ENCODE data around the gene EPN2. TPM values are rescaled to one million over a fixed set of nuclear protein-coding genes. Genes with fewer than 3 reads are reported as not detected.

EPN2 gene
- total and polyA plus RNA-seq, 4 donors, result 46.6 to 114 (median 84.0) TPM

GRCh38 chr17:19381361-19381740, 144.2 kb downstream of the EPN2 start:
- DNase-seq (ENCODE audit: low read depth in 4 of 6, low spot score in 6 of 6), result no peak
- Histone ChIP-seq H3K27me3 (ENCODE audit: control insufficient read depth, insufficient read depth, low read length) (no peaks in the 10 kb centered on the region), H3K4me3 (ENCODE audit: low read depth, low read length) (no peak overlapping the region), H3K36me3 (ENCODE audit: control insufficient read depth, insufficient read depth, low read length) (peaks cover 67% of the 10 kb centered on the region), H3K9me3 (ENCODE audit: control insufficient read depth, insufficient read depth, low read length) (no peaks in the 10 kb centered on the region), H3K4me1 (ENCODE audit: control insufficient read depth, insufficient read depth, low read length) (peaks cover 52% of the 10 kb centered on the region), H3K27ac (ENCODE audit: low read depth, low read length) (no peak overlapping the region)
- WGBS (ENCODE audit: insufficient coverage), result 95% methylated on average over 7 of the region's 7 CpGs

GRCh38 chr17:19381741-19382444, 144.7 kb downstream of the EPN2 start:
- no peak for DNase-seq (ENCODE audit: low read depth in 4 of 6, low spot score in 6 of 6)
- no peak overlapping the region for H3K4me3 ChIP-seq (ENCODE audit: low read depth, low read length)
- peaks cover 67% of the 10 kb centered on the region for H3K36me3 ChIP-seq (ENCODE audit: control insufficient read depth, insufficient read depth, low read length)
- H3K9me3 ChIP-seq (ENCODE audit: control insufficient read depth, insufficient read depth, low read length), result no peaks in the 10 kb centered on the region
- no peak overlapping the region for H3K27ac ChIP-seq (ENCODE audit: low read depth, low read length)
- no peaks in the 10 kb centered on the region for H3K27me3 ChIP-seq (ENCODE audit: control insufficient read depth, insufficient read depth, low read length)
- 91% methylated on average over 29 of the region's 31 CpGs for WGBS (ENCODE audit: insufficient coverage)
- H3K4me1 ChIP-seq (ENCODE audit: control insufficient read depth, insufficient read depth, low read length), result peaks cover 52% of the 10 kb centered on the region

GRCh38 chr17:19382531-19383444, 145.6 kb downstream of the EPN2 start:
- no peak overlapping the region for H3K27ac ChIP-seq (ENCODE audit: low read depth, low read length)
- DNase-seq (ENCODE audit: low read depth in 4 of 6, low spot score in 6 of 6), result no peak
- H3K9me3 ChIP-seq (ENCODE audit: control insufficient read depth, insufficient read depth, low read length), result no peaks in the 10 kb centered on the region
- H3K4me3 ChIP-seq (ENCODE audit: low read depth, low read length), result no peak overlapping the region
- WGBS (ENCODE audit: insufficient coverage), result 88% methylated on average over 11 of the region's 13 CpGs
- H3K4me1 ChIP-seq (ENCODE audit: control insufficient read depth, insufficient read depth, low read length), result peaks cover 60% of the 10 kb centered on the region
- no peaks in the 10 kb centered on the region for H3K27me3 ChIP-seq (ENCODE audit: control insufficient read depth, insufficient read depth, low read length)
- peaks cover 67% of the 10 kb centered on the region for H3K36me3 ChIP-seq (ENCODE audit: control insufficient read depth, insufficient read depth, low read length)

- Histone ChIP-seq H3K36me3 (ENCODE audit: control insufficient read depth, insufficient read depth, low read length) (peaks cover 66% of the 10 kb centered on the region), H3K4me1 (ENCODE audit: control insufficient read depth, insufficient read depth, low read length) (peaks cover 65% of the 10 kb centered on the region), H3K9me3 (ENCODE audit: control insufficient read depth, insufficient read depth, low read length) (no peaks in the 10 kb centered on the region), H3K27ac (ENCODE audit: low read depth, low read length) (peak overlapping the region; percentile 4), H3K27me3 (ENCODE audit: control insufficient read depth, insufficient read depth, low read length) (no peaks in the 10 kb centered on the region), H3K4me3 (ENCODE audit: low read depth, low read length) (no peak overlapping the region)
- DNase-seq (ENCODE audit: low read depth in 4 of 6, low spot score in 6 of 6), result no peak
- 93% methylated on average over 6 of the region's 6 CpGs for WGBS (ENCODE audit: insufficient coverage)
Measured at GRCh38 chr17:19383681-19384470, 146.7 kb downstream of the EPN2 start.

- Histone ChIP-seq H3K4me3 (ENCODE audit: low read depth, low read length) (no peak overlapping the region), H3K4me1 (ENCODE audit: control insufficient read depth, insufficient read depth, low read length) (peaks cover 55% of the 10 kb centered on the region), H3K27me3 (ENCODE audit: control insufficient read depth, insufficient read depth, low read length) (no peaks in the 10 kb centered on the region), H3K9me3 (ENCODE audit: control insufficient read depth, insufficient read depth, low read length) (no peaks in the 10 kb centered on the region), H3K36me3 (ENCODE audit: control insufficient read depth, insufficient read depth, low read length) (peaks cover 58% of the 10 kb centered on the region), H3K27ac (ENCODE audit: low read depth, low read length) (peak overlapping the region; percentile 4)
- peak in 2 of 6 donors; percentile 68 to 82 for DNase-seq (ENCODE audit: low read depth in 4 of 6, low spot score in 6 of 6)
- WGBS (ENCODE audit: insufficient coverage), result 62% methylated on average over 15 of the region's 16 CpGs
Measured at GRCh38 chr17:19384723-19385391, 147.7 kb downstream of the EPN2 start.

GRCh38 chr17:19385521-19385983, 148.4 kb downstream of the EPN2 start:
- Histone ChIP-seq H3K4me1 (ENCODE audit: control insufficient read depth, insufficient read depth, low read length) (peaks cover 55% of the 10 kb centered on the region), H3K9me3 (ENCODE audit: control insufficient read depth, insufficient read depth, low read length) (no peaks in the 10 kb centered on the region), H3K36me3 (ENCODE audit: control insufficient read depth, insufficient read depth, low read length) (peaks cover 52% of the 10 kb centered on the region), H3K27me3 (ENCODE audit: control insufficient read depth, insufficient read depth, low read length) (no peaks in the 10 kb centered on the region), H3K27ac (ENCODE audit: low read depth, low read length) (no peak overlapping the region), H3K4me3 (ENCODE audit: low read depth, low read length) (no peak overlapping the region)
- DNase-seq (ENCODE audit: low read depth in 4 of 6, low spot score in 6 of 6), result no peak
- 92% methylated on average over 5 of the region's 9 CpGs for WGBS (ENCODE audit: insufficient coverage)

Small RNA genes lying within 50 kb of the gene (small RNA-seq; reads per million reads assigned to genes)
- 26.8 reads per million, percentile 97 among the genes with 10 or more reads in this experiment for gene MIR1180 (ENCODE audit: low replicate concordance)

Other genes with a start within 250 kb of the EPN2 start
- 1 to 10 TPM; 1.2 TPM for gene FAM83G, start 232.6 kb upstream of the EPN2 start, total RNA-seq
- 1 to 10 TPM; 2.0 to 2.1 TPM for gene FAM83G, start 232.6 kb upstream of the EPN2 start, polyA plus RNA-seq (ENCODE audit: insufficient read length in 2 of 2)
- gene GRAP, start 190.4 kb upstream of the EPN2 start, total RNA-seq, result 1 to 10 TPM; 3.7 to 5.1 TPM
- gene GRAP, start 190.4 kb upstream of the EPN2 start, polyA plus RNA-seq (ENCODE audit: insufficient read length in 2 of 2), result 1 to 10 TPM; 5.5 to 6.5 TPM
- gene GRAPL, start 109.8 kb upstream of the EPN2 start, total RNA-seq, result 1 to 10 TPM; 1.6 to 2.1 TPM
- gene GRAPL, start 109.8 kb upstream of the EPN2 start, polyA plus RNA-seq (ENCODE audit: insufficient read length in 2 of 2), result 1 to 10 TPM; 1.6 to 3.8 TPM
- 10 to 100 TPM; 16.8 to 37.9 TPM for gene B9D1, start 125.4 kb downstream of the EPN2 start, total RNA-seq
- gene B9D1, start 125.4 kb downstream of the EPN2 start, polyA plus RNA-seq (ENCODE audit: insufficient read length in 2 of 2), result 10 to 100 TPM; 29.8 to 33.7 TPM
- 10 to 100 TPM; 10.6 to 14.0 TPM for gene MAPK7, start 141.1 kb downstream of the EPN2 start, total RNA-seq
- 10 to 100 TPM; 28.6 to 28.9 TPM for gene MAPK7, start 141.1 kb downstream of the EPN2 start, polyA plus RNA-seq (ENCODE audit: insufficient read length in 2 of 2)
- 100 to 1,000 TPM in 1 of 2 donors, 10 to 100 TPM in 1; 27.0 to 137 TPM for gene MFAP4, start 149.8 kb downstream of the EPN2 start, total RNA-seq
- 10 to 100 TPM; 27.0 to 58.8 TPM for gene MFAP4, start 149.8 kb downstream of the EPN2 start, polyA plus RNA-seq (ENCODE audit: insufficient read length in 2 of 2)
- 1 to 10 TPM; 7.9 to 9.7 TPM for gene RNF112, start 173.9 kb downstream of the EPN2 start, total RNA-seq
- gene RNF112, start 173.9 kb downstream of the EPN2 start, polyA plus RNA-seq (ENCODE audit: insufficient read length in 2 of 2), result 10 to 100 TPM; 27.7 to 31.8 TPM

Measured in spinal cord (tissue), 10 donors.